Endothelial cell (in vitro differentiated cells): ENCODE results near the gene PGM1. TPM values are rescaled to one million over a fixed set of nuclear protein-coding genes. Genes with fewer than 3 reads are reported as not detected.

ENCODE experiments used
- DNase-seq: peaks from one replicate; pipeline ENCODE4 v3.0.0; 2021; ENCODE audit warnings: low spot score
- H3K27ac Mint-ChIP-seq: one replicate; pipeline ENCODE4 v1.8.0; 2021; ENCODE audit warnings: mixed read lengths, inconsistent platforms; ENCODE audit not compliant: unreplicated experiment
- H3K27me3 Mint-ChIP-seq: one replicate; pipeline ENCODE4 v1.8.0; 2021; ENCODE audit warnings: mild to moderate bottlenecking, moderate library complexity, mixed read lengths, inconsistent platforms; ENCODE audit not compliant: unreplicated experiment
- H3K36me3 Mint-ChIP-seq: one replicate; pipeline ENCODE4 v1.8.0; 2021; ENCODE audit warnings: mild to moderate bottlenecking, low read depth, mixed read lengths, inconsistent platforms; ENCODE audit not compliant: unreplicated experiment
- H3K4me1 Mint-ChIP-seq: one replicate; pipeline ENCODE4 v1.8.0; 2021; ENCODE audit warnings: mild to moderate bottlenecking, mixed read lengths, inconsistent platforms; ENCODE audit not compliant: unreplicated experiment
- H3K4me3 Mint-ChIP-seq: one replicate; pipeline ENCODE4 v1.8.0; 2021; ENCODE audit warnings: mild to moderate bottlenecking, mixed read lengths, inconsistent platforms; ENCODE audit not compliant: unreplicated experiment
- H3K9me3 Mint-ChIP-seq: one replicate; pipeline ENCODE4 v1.8.0; 2021; ENCODE audit warnings: mixed read lengths, inconsistent platforms; ENCODE audit not compliant: unreplicated experiment
- CTCF ChIP-seq: fragments of 200-600 bp; sonication (generic); IDR thresholded peaks from one replicate; pipeline ENCODE4 v1.5.0; 2021; ENCODE audit warnings: antibody characterized with exemption; ENCODE audit not compliant: unreplicated experiment
- total RNA-seq: library from RNA; stranded (reverse); fragmentation: NEBNext Ultra II Directional; extraction: Animal tissue kit (Norgen Biotek cat#: 25700); gene quantifications from one replicate; pipeline ENCODE4 v1.2.1, GENCODE V29; 2021; ENCODE audit not compliant: unreplicated experiment

PGM1 gene
- total RNA-seq, 1 donor from 2014 or later: 30.6 TPM

- no peaks in the 10 kb centered on the region for H3K9me3 Mint-ChIP-seq
- H3K27me3 Mint-ChIP-seq: peaks cover 4% of the 10 kb centered on the region
- TF ChIP-seq CTCF: no peak
- H3K27ac Mint-ChIP-seq: no peak overlapping the region
- H3K36me3 Mint-ChIP-seq: peaks cover 3% of the 10 kb centered on the region
- peaks cover 7% of the 10 kb centered on the region for H3K4me1 Mint-ChIP-seq
- no peak overlapping the region for H3K4me3 Mint-ChIP-seq
- DNase-seq: no peak
Measured at GRCh38 chr1:63640633-63641567, 47.7 kb downstream of the PGM1 start.

GRCh38 chr1:63641615-63642014 is 48.4 kb downstream of the PGM1 start:
- peaks cover under 1% of the 10 kb centered on the region for H3K36me3 Mint-ChIP-seq
- no peak overlapping the region for H3K27ac Mint-ChIP-seq
- TF ChIP-seq CTCF: no peak

GRCh38 chr1:63642901-63643300 is 49.7 kb downstream of the PGM1 start:
- no peaks in the 10 kb centered on the region for H3K36me3 Mint-ChIP-seq
- peaks cover 2% of the 10 kb centered on the region for H3K27me3 Mint-ChIP-seq
- H3K9me3 Mint-ChIP-seq: no peaks in the 10 kb centered on the region
- DNase-seq: no peak
- H3K4me1 Mint-ChIP-seq: peaks cover 5% of the 10 kb centered on the region
- no peak overlapping the region for H3K4me3 Mint-ChIP-seq
- TF ChIP-seq CTCF: no peak
- no peak overlapping the region for H3K27ac Mint-ChIP-seq

More at GRCh38 chr1:63641615-63642014, 48.4 kb downstream of the PGM1 start:
- peaks cover 7% of the 10 kb centered on the region for H3K4me1 Mint-ChIP-seq
- H3K4me3 Mint-ChIP-seq: no peak overlapping the region
- peaks cover 4% of the 10 kb centered on the region for H3K27me3 Mint-ChIP-seq
- H3K9me3 Mint-ChIP-seq: no peaks in the 10 kb centered on the region
- DNase-seq: no peak

- TF ChIP-seq CTCF: no peak
- Mint-ChIP-seq H3K27me3 (peaks cover 3% of the 10 kb centered on the region), H3K27ac (no peak overlapping the region), H3K4me1 (peaks cover 7% of the 10 kb centered on the region), H3K4me3 (no peak overlapping the region), H3K36me3 (peaks cover 2% of the 10 kb centered on the region), H3K9me3 (no peaks in the 10 kb centered on the region)
- no peak for DNase-seq
Measured at GRCh38 chr1:63643517-63643916, 50.3 kb downstream of the PGM1 start.

GRCh38 chr1:63643926-63644325 is 50.7 kb downstream of the PGM1 start:
- Mint-ChIP-seq H3K27me3 (peaks cover 1% of the 10 kb centered on the region), H3K4me1 (peaks cover 7% of the 10 kb centered on the region), H3K9me3 (no peaks in the 10 kb centered on the region), H3K4me3 (no peak overlapping the region), H3K27ac (no peak overlapping the region), H3K36me3 (peaks cover 2% of the 10 kb centered on the region)
- no peak for DNase-seq
- TF ChIP-seq CTCF: no peak
